Stimulated activated memory B cell treated with anti-CD40 and anti-IgM and Interleukin-4, amounts not matched to agents 10 μg/mL and 1 μg/mL and 100 μg/mL, for 72 hours (primary cell): ENCODE measurements around the gene PKM.

Experiments used
- ATAC-seq: fragments of 150-1000 bp; cut with Tn5 transposase; 2 replicates; pipeline ENCODE4 v1.10.0; 2021
- H3K27ac Mint-ChIP-seq: one replicate; pipeline ENCODE4 v1.8.0; 2022; ENCODE audit warnings: mild to moderate bottlenecking, mixed read lengths
- H3K27me3 Mint-ChIP-seq: one replicate; pipeline ENCODE4 v1.8.0; 2022; ENCODE audit warnings: mixed read lengths
- H3K36me3 Mint-ChIP-seq: one replicate; pipeline ENCODE4 v1.8.0; 2022; ENCODE audit warnings: mixed read lengths
- H3K4me1 Mint-ChIP-seq: one replicate; pipeline ENCODE4 v1.8.0; 2022; ENCODE audit warnings: mixed read lengths
- H3K4me3 Mint-ChIP-seq: one replicate; pipeline ENCODE4 v1.8.0; 2022; ENCODE audit warnings: mild to moderate bottlenecking, moderate library complexity, mixed read lengths
- H3K9me3 Mint-ChIP-seq: one replicate; pipeline ENCODE4 v1.8.0; 2022; ENCODE audit warnings: mixed read lengths

The PKM gene

DNA sequence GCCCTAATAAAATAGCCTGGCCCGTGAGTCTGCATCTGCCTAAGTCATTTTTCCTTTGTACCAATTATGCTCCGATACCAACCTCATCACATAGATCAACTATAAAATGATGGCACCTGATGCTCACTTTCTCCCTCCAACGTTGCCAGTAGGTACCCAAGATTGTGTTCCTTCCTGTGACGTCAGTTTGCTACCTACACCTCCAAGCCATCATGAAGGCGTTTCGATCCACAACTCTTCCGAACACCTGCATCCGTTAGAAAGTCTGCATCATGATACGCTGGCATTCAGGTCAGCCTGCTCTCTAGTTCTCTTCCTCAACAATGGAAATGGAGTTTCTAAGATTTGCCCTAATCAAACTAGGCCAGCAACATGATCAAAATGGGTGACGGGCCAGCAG is 7.7 kb downstream of the PKM start:
- Mint-ChIP-seq H3K27ac (peak overlapping the region; percentile 74), H3K4me1 (peaks cover 75% of the 10 kb centered on the region), H3K36me3 (peaks cover 54% of the 10 kb centered on the region), H3K9me3 (no peaks in the 10 kb centered on the region), H3K4me3 (no peak overlapping the region), H3K27me3 (no peaks in the 10 kb centered on the region)
- no peak for ATAC-seq

DNA sequence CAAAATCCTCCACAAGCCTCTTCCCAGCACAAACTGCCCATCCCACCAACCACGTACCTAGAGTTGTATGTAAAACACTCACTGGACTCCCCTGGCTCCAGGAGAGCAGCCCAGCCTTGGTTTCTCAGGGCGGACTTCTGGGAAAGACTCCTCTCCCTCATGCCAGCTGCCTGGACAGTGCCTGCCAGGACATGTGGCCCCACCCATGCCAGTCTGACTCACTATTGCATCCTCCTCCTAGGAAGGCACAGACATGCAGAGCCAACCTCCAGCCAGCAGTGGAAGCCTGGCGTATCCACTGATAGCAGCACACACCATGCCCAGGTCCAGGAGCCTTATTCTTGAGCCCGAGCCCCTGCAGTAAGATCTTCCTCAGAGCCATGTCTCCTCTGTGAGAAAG is 8.6 kb downstream of the PKM start:
- no peak for ATAC-seq
- Mint-ChIP-seq H3K4me3 (peak overlapping the region; percentile 0), H3K4me1 (peaks cover 69% of the 10 kb centered on the region), H3K27me3 (no peaks in the 10 kb centered on the region), H3K27ac (peak overlapping the region; percentile 74), H3K36me3 (peaks cover 63% of the 10 kb centered on the region), H3K9me3 (no peaks in the 10 kb centered on the region)

DNA sequence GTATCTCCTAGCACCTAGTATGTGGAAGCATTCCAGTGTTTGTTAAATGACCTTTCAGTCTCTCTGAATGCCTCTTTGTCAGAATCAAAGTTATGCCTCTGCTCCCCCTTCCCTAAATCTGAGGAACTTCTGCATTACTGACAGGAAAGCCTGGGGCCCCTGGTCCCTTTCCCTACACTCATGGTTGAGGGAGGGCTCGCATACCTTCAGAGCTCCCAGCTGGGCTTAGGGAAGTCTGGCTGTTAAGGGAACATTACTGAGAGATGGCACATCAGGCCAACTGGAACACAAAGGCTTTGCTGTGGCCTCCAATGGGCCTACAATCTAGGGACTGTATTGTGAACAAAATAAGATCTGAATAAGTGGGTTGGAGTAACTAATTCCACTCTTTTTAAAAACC is 10.3 kb downstream of the PKM start:
- H3K4me3 Mint-ChIP-seq = no peak overlapping the region
- H3K9me3 Mint-ChIP-seq = no peaks in the 10 kb centered on the region
- H3K27me3 Mint-ChIP-seq = no peaks in the 10 kb centered on the region
- no peak for ATAC-seq
- peaks cover 52% of the 10 kb centered on the region for H3K4me1 Mint-ChIP-seq
- peaks cover 62% of the 10 kb centered on the region for H3K36me3 Mint-ChIP-seq
- H3K27ac Mint-ChIP-seq = peak overlapping the region; percentile 1

DNA sequence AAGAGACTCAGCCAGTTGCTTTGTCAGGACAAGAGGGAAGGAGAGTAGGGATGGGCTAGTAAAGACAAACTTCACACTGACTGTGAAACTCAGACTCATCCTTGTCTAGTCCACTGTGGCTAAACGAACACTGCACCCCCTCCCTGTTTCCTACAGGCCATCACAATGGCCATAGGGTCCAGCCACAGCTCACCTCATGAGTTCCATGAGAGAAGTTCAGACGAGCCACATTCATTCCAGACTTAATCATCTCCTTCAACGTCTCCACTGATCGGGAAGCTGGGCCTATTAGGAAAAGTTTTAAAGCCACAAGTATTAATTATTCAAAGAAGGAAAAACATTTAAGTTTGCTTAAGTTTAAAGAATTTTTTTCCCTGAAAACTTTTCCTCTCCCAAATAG is 13.8 kb downstream of the PKM start:
- Mint-ChIP-seq H3K9me3 (no peaks in the 10 kb centered on the region), H3K4me1 (peaks cover 25% of the 10 kb centered on the region), H3K27ac (no peak overlapping the region), H3K27me3 (no peaks in the 10 kb centered on the region), H3K4me3 (no peak overlapping the region), H3K36me3 (peaks cover 55% of the 10 kb centered on the region)
- no peak for ATAC-seq

DNA sequence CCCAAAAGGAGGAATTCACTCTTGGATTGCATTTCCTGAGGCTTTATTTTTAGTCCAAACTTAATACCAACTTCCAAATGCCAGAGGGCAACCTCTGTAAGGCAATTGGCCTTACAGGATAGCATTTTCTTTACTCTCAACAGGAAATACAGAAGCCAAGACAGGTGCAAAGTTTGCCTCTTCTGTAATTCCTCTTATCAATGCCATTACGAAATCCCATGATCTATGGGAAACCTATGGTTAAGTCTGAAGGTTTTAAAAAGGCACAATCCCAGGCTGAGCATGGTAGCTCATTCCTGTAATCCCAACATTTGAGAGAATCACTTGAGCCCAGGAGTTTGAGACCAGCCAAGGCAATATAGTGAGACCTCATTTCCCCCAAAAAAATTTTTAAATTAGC is 14.9 kb downstream of the PKM start:
- H3K27me3 Mint-ChIP-seq = no peaks in the 10 kb centered on the region
- peaks cover 59% of the 10 kb centered on the region for H3K36me3 Mint-ChIP-seq
- no peak overlapping the region for H3K27ac Mint-ChIP-seq
- H3K9me3 Mint-ChIP-seq = no peaks in the 10 kb centered on the region
- no peak for ATAC-seq
- peaks cover 18% of the 10 kb centered on the region for H3K4me1 Mint-ChIP-seq
- H3K4me3 Mint-ChIP-seq = no peak overlapping the region

DNA sequence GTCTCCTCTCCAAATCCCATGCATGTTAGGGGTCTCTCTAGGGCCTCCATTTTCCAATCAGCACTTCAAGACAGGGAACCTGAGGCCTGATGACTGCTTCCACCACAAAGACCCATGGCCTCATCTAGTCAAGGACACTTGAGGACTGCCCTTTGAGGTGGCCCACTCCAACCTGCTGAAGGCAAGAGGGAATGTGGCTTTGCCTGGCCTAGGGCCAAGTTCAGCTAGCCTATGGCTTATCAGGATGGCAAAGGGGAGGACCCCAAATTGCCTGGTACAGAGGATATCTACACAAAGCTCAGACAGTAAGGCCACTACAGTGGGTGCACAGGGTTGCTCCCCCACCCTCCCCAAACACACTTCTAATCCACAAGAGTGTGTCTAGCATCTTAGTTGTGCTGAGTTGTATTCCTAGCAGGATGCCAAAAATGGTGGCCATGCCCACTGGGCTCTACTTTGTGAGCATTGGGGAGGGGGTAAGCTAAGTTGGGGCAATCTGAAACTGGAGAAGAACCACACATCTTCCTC is 23.4 kb downstream of the PKM start:
- peaks cover 92% of the 10 kb centered on the region for H3K36me3 Mint-ChIP-seq
- peaks cover 31% of the 10 kb centered on the region for H3K4me1 Mint-ChIP-seq
- H3K4me3 Mint-ChIP-seq = no peak overlapping the region
- H3K27ac Mint-ChIP-seq = no peak overlapping the region
- no peaks in the 10 kb centered on the region for H3K27me3 Mint-ChIP-seq
- ATAC-seq = no peak
- H3K9me3 Mint-ChIP-seq = no peaks in the 10 kb centered on the region

DNA sequence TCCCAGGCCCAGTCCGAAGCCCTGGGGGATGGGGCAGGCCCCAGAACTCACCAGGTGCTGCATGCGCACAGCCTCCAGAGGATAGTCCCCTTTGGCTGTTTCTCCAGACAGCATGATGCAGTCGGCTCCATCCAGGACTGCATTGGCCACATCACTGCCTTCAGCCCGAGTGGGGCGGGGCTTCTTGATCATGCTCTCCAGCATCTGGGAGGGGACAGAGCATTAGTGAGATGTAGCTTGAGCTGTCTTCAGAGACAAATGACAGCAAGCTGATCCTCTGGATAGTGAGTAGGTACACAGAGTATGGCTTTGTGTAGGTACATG is 24.4 kb downstream of the PKM start:
- Mint-ChIP-seq H3K4me1 (peaks cover 37% of the 10 kb centered on the region), H3K36me3 (peaks cover 90% of the 10 kb centered on the region), H3K9me3 (no peaks in the 10 kb centered on the region), H3K4me3 (no peak overlapping the region), H3K27ac (no peak overlapping the region), H3K27me3 (no peaks in the 10 kb centered on the region)
- no peak for ATAC-seq

DNA sequence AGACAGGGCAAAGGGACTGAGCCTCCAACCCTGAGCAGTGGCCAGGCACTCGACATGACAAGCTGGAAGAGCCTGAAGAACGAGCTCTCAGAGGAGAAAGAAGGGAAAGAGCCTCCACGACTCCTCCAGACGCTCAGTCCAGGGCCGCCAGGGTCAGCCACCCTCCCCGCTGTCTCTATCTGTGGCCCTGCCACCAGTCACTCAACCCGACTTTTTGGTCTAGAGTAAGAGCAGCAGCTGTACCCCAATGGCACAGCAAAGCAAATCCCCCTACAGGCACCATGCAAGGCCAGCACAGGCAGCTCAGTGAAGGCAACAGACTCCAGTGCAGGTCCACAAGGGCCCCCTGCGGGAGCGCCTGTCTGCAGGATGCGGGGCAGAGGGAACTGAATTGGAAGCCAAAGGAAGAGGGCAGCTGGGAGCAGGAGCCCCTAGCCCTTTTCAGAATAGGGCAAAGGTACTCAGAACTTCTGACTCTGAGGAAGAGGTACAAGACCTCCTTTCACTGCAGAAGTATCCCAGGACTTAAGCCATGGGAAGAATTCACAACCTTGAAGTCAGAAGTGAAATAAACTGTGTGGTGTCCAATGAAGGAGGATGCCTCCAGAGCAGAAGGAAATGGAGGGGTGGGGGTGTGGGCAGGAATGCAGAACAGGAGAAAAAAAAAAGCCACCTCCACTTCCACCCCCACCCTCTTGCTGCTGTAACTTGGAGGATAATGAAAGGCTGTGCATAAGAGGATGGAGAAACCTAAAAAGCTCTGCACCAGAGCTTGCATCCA is 24.9 kb downstream of the PKM start:
- Mint-ChIP-seq H3K4me1 (peaks cover 40% of the 10 kb centered on the region), H3K9me3 (no peaks in the 10 kb centered on the region), H3K27ac (peak overlapping the region; percentile 67), H3K4me3 (no peak overlapping the region), H3K27me3 (no peaks in the 10 kb centered on the region), H3K36me3 (peaks cover 86% of the 10 kb centered on the region)
- ATAC-seq = no peak

DNA sequence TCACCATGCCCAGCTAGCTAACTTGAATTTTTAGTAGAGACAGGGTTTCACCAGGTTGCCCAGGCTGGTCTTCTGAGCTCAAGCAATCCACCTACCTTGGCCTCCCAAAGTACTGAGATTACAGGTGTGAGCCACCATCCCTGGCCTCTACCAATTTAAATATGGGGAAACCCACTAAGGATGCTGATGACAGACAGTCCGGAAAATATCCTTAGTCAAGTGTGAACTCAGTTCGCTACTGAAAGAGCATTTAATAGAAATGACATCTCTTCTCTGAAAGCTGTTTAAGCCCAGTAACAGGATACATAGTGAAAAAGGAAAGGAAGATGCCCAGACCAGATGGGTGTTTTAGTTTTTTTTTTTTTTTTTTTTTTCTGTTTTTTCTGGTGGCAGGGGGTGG is 25.7 kb downstream of the PKM start:
- peak overlapping the region; percentile 67 for H3K27ac Mint-ChIP-seq
- H3K9me3 Mint-ChIP-seq = no peaks in the 10 kb centered on the region
- H3K4me3 Mint-ChIP-seq = no peak overlapping the region
- peaks cover 86% of the 10 kb centered on the region for H3K36me3 Mint-ChIP-seq
- H3K27me3 Mint-ChIP-seq = no peaks in the 10 kb centered on the region
- H3K4me1 Mint-ChIP-seq = peaks cover 48% of the 10 kb centered on the region
- no peak for ATAC-seq

DNA sequence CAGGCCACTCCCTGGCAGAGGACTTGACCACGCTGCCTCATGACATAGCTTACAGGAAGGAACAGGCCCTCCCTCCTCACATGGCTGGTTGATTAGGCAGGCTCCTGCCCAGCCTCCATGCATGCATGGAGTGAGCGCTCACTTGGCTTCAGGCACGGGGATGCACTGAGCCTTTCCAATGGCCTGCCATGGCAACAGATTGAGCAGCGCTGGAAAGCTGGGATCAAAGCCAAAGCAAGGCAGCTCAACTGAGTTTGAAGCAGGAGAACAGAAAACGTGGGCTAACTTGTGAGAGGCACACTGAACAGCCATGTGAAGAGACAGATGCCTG is 27.5 kb downstream of the PKM start:
- H3K9me3 Mint-ChIP-seq = no peaks in the 10 kb centered on the region
- no peak overlapping the region for H3K4me3 Mint-ChIP-seq
- peaks cover 58% of the 10 kb centered on the region for H3K4me1 Mint-ChIP-seq
- H3K27me3 Mint-ChIP-seq = peaks cover under 1% of the 10 kb centered on the region
- peaks cover 89% of the 10 kb centered on the region for H3K36me3 Mint-ChIP-seq
- peak overlapping the region; percentile 72 for H3K27ac Mint-ChIP-seq
- no peak for ATAC-seq

DNA sequence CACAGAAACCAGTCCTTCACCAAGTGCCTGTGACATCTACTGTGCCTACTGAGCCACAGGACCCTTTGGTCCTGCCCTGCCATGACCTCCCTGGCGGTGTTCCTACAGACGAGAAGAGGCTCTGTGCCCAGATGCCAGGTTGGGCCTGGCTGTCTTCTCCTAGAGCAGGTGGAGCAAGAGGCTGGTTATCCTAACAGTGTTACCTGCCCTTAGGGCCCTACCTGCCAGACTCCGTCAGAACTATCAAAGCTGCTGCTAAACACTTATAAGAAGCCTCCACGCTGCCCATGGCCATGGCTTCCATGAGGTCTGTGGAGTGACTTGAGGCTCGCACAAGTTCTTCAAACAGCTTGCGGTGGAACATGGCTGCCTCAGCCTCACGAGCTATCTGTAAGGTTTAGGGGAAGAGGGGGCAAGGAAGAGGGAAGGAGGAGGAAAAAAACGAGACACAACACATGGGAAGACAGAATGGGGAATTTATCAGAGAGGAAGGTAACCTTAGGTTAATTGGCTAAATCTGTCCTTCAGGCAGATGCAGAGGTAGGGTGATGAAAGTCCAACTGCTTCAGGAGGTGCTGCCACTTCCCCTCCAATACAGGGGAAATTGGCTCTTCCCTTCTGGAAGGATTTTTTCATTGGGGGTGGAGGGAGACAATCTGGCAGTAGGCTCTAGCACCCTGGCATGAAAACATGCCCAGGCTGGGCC is 28.0 kb downstream of the PKM start:
- peaks cover 89% of the 10 kb centered on the region for H3K36me3 Mint-ChIP-seq
- no peak for ATAC-seq
- H3K27ac Mint-ChIP-seq = peak overlapping the region; percentile 72
- peak overlapping the region; percentile 13 for H3K4me3 Mint-ChIP-seq
- peaks cover 63% of the 10 kb centered on the region for H3K4me1 Mint-ChIP-seq
- H3K27me3 Mint-ChIP-seq = peaks cover 6% of the 10 kb centered on the region
- H3K9me3 Mint-ChIP-seq = no peaks in the 10 kb centered on the region

DNA sequence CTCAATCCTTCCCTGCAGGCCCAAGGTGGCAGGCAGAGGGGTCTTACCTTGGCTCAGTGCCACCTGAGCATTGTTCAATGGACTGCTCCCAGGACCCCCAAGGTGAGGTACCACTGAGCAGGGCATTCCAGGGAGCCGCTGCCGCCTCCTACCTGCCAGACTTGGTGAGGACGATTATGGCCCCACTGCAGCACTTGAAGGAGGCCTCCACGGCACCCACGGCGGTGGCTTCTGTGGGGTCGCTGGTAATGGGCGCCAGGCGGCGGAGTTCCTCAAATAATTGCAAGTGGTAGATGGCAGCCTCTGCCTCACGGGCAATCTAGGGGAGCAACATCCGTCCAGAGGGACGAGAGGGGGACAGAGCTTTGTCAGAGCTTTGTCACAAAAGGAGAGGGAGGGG is 28.7 kb downstream of the PKM start:
- Mint-ChIP-seq H3K27me3 (peaks cover 12% of the 10 kb centered on the region), H3K9me3 (no peaks in the 10 kb centered on the region), H3K27ac (peak overlapping the region; percentile 72), H3K36me3 (peaks cover 85% of the 10 kb centered on the region), H3K4me3 (no peak overlapping the region), H3K4me1 (peaks cover 66% of the 10 kb centered on the region)
- ATAC-seq = no peak

DNA sequence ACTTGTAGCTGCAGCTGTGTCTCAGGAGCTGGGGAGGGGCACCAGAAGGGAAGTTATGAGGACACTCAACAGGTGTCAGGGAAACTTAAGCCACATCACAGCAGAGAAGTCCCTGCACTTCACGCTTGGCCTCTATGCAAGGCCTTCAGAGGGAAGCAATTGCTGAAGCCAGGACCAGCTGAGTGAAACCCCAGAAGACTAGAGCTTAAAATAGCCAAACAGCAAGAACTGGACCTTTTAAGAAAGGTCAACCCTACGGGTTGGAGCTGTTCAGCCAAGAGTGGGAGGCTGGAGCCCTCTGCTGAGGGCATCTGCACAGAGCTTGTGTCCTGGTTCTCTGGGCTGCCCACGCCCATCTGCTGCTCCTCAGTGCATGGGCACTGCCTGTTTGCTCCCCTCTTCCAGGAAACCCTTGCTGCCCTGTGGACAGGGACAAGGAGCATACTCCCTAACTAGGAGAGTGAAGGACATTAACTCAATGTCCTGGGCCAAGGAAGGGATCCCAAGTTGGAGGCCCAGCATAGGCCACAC is 29.5 kb downstream of the PKM start:
- H3K36me3 Mint-ChIP-seq = peaks cover 76% of the 10 kb centered on the region

DNA sequence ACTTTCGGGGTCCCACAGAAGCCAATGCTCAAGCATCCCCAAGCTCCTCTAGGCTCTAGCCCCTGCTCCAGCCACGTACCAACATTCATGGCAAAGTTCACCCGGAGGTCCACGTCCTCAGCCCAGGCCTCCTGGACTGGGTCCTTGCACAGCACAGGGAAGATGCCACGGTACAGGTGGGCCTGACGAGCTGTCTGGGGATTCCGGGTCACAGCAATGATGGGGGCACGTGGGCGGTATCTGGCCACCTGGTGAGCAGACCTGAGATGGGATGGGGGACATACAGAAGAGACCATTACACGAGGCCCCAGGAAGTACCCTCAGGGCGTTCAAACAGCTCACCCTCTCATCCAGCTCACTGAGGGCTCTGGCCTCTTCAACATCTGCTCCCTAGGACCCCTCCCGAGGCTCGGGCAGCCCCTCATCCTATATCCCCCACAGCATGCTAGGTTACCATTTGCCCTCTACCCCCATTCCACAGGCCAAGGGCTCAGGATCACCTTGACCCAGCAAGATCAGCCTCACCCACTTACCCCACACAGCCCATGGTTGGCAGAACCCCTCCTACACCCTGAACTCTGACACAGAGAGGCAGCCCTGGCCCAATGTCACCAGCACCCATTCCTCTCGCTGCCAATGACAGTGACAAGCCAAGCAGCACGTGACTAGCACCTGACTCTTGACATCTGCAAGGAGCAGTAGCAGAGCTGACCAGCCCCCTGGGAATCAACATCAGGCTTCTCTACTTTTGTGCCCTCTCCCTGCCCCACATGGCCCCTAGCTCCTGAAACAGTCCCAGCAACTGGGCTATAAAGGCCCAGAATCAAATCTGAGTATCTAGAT is 30.4 kb downstream of the PKM start:
- peaks cover 61% of the 10 kb centered on the region for H3K4me1 Mint-ChIP-seq
- peaks cover 24% of the 10 kb centered on the region for H3K27me3 Mint-ChIP-seq
- peak overlapping the region; percentile 29 for H3K4me3 Mint-ChIP-seq
- H3K9me3 Mint-ChIP-seq = no peaks in the 10 kb centered on the region
- ATAC-seq = no peak
- H3K27ac Mint-ChIP-seq = peak overlapping the region; percentile 72
- H3K36me3 Mint-ChIP-seq = peaks cover 68% of the 10 kb centered on the region

More for the DNA sequence above, 29.5 kb downstream of the PKM start:
- Mint-ChIP-seq H3K27ac (peak overlapping the region; percentile 72), H3K9me3 (no peaks in the 10 kb centered on the region), H3K4me1 (peaks cover 60% of the 10 kb centered on the region), H3K4me3 (no peak overlapping the region), H3K27me3 (peaks cover 16% of the 10 kb centered on the region)
- peak; percentile 69 for ATAC-seq

DNA sequence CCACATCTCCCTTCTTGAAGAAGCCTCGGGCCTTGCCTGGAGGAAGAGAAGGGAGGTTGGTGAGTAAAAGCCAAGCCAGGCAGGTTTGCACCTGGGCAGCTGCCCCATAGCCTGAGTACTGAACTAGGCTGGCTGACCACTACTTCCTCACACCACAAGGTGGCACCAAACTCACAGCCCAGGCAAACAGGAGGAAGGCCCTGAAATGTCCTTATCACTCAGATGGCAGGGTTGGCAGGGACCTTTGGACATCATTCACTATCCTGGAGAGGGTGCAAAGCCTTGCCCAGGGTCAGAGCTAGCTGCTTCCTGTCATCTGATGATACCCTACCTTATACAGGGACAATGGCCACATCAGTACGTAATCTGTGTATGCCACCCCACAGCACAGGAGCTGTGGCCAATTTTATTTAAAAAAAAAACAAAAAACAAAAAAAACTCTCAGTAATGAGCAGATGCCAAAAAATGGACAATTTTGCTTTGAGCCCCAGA is 31.2 kb downstream of the PKM start:
- Mint-ChIP-seq H3K27ac (peak overlapping the region; percentile 72), H3K4me1 (peaks cover 61% of the 10 kb centered on the region), H3K9me3 (no peaks in the 10 kb centered on the region), H3K27me3 (peaks cover 24% of the 10 kb centered on the region), H3K4me3 (no peak overlapping the region), H3K36me3 (peaks cover 60% of the 10 kb centered on the region)
- ATAC-seq = peak; percentile 64
